Neuronal stem cell (in vitro differentiated cells): ENCODE data around the gene GPR75.

Experiments
- DNase-seq: peaks from one replicate; pipeline ENCODE4 v3.0.0-alpha.2; 2013; ENCODE audit warnings: low spot score
- H2AFZ ChIP-seq: one replicate; pipeline ENCODE4 v1.6.1; 2013; ENCODE audit warnings: mild to moderate bottlenecking, low read length, inconsistent platforms
- H2AK5ac ChIP-seq: 2 replicates; pipeline ENCODE4 v1.6.1; 2013; ENCODE audit warnings: low read depth, mild to moderate bottlenecking, inconsistent platforms, low read length, moderate library complexity, mixed read lengths
- H2BK120ac ChIP-seq: 2 replicates; pipeline ENCODE4 v1.6.1; 2013; ENCODE audit warnings: low read depth, mild to moderate bottlenecking, inconsistent platforms, low read length, moderate library complexity, mixed read lengths
- H2BK12ac ChIP-seq: one replicate; pipeline ENCODE4 v1.6.1; 2013; ENCODE audit warnings: low read length, inconsistent platforms
- H2BK15ac ChIP-seq: 2 replicates; pipeline ENCODE4 v1.6.1; 2013; ENCODE audit warnings: mild to moderate bottlenecking, low read length, inconsistent platforms, mixed read lengths
- H2BK5ac ChIP-seq: one replicate; pipeline ENCODE4 v1.6.1; 2013; ENCODE audit warnings: inconsistent platforms, mild to moderate bottlenecking, low read length, moderate library complexity
- H3K14ac ChIP-seq: one replicate; pipeline ENCODE4 v1.6.1; 2013; ENCODE audit warnings: low read length, inconsistent platforms
- H3K18ac ChIP-seq: 2 replicates; pipeline ENCODE4 v1.6.1; 2013; ENCODE audit warnings: low read length, inconsistent platforms
- H3K23ac ChIP-seq: 2 replicates; pipeline ENCODE4 v1.6.1; 2013; ENCODE audit warnings: low read depth, mild to moderate bottlenecking, mixed read lengths, low read length, inconsistent platforms; ENCODE audit not compliant: poor library complexity
- H3K27ac ChIP-seq: replicated peaks from 3 replicates; pipeline ENCODE4 v1.5.1; 2013; ENCODE audit warnings: low read length, inconsistent platforms
- H3K27me3 ChIP-seq, 3 experiments: 2 replicates each; pipeline ENCODE4 v1.6.1; 2013; ENCODE audit warnings: low read length in 3 of 3, mild to moderate bottlenecking in 2 of 3, inconsistent platforms in 1 of 3, low read depth in 1 of 3, mixed read lengths in 1 of 3, moderate library complexity in 1 of 3; ENCODE audit not compliant: control insufficient read depth in 3 of 3, insufficient read depth in 3 of 3
- H3K36me3 ChIP-seq, 2 donors: replicated peaks in 1 of 2; 2 replicates each; pipeline ENCODE4 v1.6.1; 2013; ENCODE audit warnings: low read length in 2 of 2; ENCODE audit not compliant: control insufficient read depth in 2 of 2, insufficient read depth in 2 of 2
- H3K4ac ChIP-seq: 2 replicates; pipeline ENCODE4 v1.6.1; 2013; ENCODE audit warnings: inconsistent platforms, mild to moderate bottlenecking, low read length, moderate library complexity
- H3K4me1 ChIP-seq, 2 donors: 1 replicate in 1 of 2; 2 replicates in 1 of 2; pipeline ENCODE4 v1.6.1; 2013; ENCODE audit warnings: low read length in 2 of 2, low read depth in 1 of 2; ENCODE audit not compliant: control insufficient read depth in 2 of 2, insufficient read depth in 1 of 2
- H3K4me2 ChIP-seq: one replicate; pipeline ENCODE4 v1.6.1; 2013; ENCODE audit warnings: mild to moderate bottlenecking, low read length, inconsistent platforms; ENCODE audit not compliant: insufficient read depth, poor library complexity, severe bottlenecking
- H3K4me3 ChIP-seq, 2 donors: 2 replicates each; pipeline ENCODE4 v1.5.1; 2013; ENCODE audit warnings: low read length in 2 of 2, mild to moderate bottlenecking in 2 of 2, inconsistent platforms in 1 of 2, moderate library complexity in 1 of 2
- H3K79me1 ChIP-seq: one replicate; pipeline ENCODE4 v1.6.1; 2013; ENCODE audit warnings: low read depth, mild to moderate bottlenecking, inconsistent platforms, low read length, moderate library complexity
- H3K9ac ChIP-seq: one replicate; pipeline ENCODE4 v1.6.1; 2013; ENCODE audit warnings: mild to moderate bottlenecking, low read depth, low read length, inconsistent platforms; ENCODE audit not compliant: poor library complexity
- H3K9me3 ChIP-seq, 2 donors: replicated peaks in 1 of 2; 2 replicates each; pipeline versions ENCODE3 to v1.6.1; 2013; ENCODE audit warnings: low read length in 2 of 2, mild to moderate bottlenecking in 2 of 2, inconsistent platforms in 1 of 2, low read depth in 1 of 2, mixed read lengths in 1 of 2, moderate library complexity in 1 of 2; ENCODE audit not compliant: control insufficient read depth in 2 of 2, insufficient read depth in 1 of 2
- H4K8ac ChIP-seq: one replicate; pipeline ENCODE4 v1.6.1; 2013; ENCODE audit warnings: low read depth, mild to moderate bottlenecking, inconsistent platforms, low read length, moderate library complexity
- H4K91ac ChIP-seq: one replicate; pipeline ENCODE4 v1.6.1; 2013; ENCODE audit warnings: low read length, low read depth, mild to moderate bottlenecking, inconsistent platforms; ENCODE audit not compliant: poor library complexity
- WGBS, 2 donors: extraction: QIAGEN DNeasy Blood & Tissue Kit; methylation state at CpG; one replicate each; pipeline ENCODE4 v1.1.7; 2013; ENCODE audit warnings: missing lambda C conversion rate in 2 of 2, mixed read lengths in 1 of 2; ENCODE audit not compliant: insufficient read length in 2 of 2, insufficient replicate concordance in 1 of 2; ENCODE audit errors: extremely low coverage in 2 of 2; 5-methylcytosine and 5-hydroxymethylcytosine counted together

The GPR75 gene

DNA sequence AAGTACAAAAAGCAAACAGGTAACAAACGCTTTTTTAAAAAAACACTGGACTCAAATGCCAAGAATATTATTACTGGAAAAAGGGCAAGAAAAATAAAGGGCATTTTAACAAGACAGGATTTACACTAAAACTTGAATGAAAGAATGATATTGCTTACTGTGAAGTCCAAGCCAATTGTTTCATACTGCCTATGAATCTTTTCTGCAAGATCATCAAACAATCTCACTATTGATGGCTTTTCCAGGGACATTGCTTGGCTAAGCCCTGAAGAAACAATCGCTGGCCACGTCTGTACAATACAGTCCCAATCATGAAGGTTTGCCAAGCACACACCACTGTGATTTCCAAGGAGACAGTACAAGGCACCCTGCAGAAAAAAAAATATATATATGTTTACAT, 41.4 kb upstream of the GPR75 start:
- DNase-seq: no peak
- Histone ChIP-seq H2AFZ (no peak overlapping the region), H3K9me3 (no peaks in the 10 kb centered on the region), H4K8ac (no peak overlapping the region), H4K91ac (no peak overlapping the region), H3K4me2 (no peak overlapping the region), H3K27ac (no peak overlapping the region), H2BK120ac (no peak overlapping the region), H3K14ac (no peak overlapping the region), H3K9ac (no peak overlapping the region), H3K79me1 (no peaks in the 10 kb centered on the region), H2AK5ac (no peak overlapping the region), H3K27me3 (no peaks in the 10 kb centered on the region), H3K4me3 (no peak overlapping the region), H3K36me3 (peaks cover 22 to 98% of the 10 kb centered on the region in 2 donors), H3K18ac (no peak overlapping the region), H2BK15ac (no peak overlapping the region), H3K23ac (no peak overlapping the region), H2BK5ac (no peak overlapping the region), H3K4ac (no peak overlapping the region), H2BK12ac (no peak overlapping the region), H3K4me1 (no peaks in the 10 kb centered on the region)
- no CpG with 5 or more reads among the region's 3 CpGs for WGBS, 2 donors

DNA sequence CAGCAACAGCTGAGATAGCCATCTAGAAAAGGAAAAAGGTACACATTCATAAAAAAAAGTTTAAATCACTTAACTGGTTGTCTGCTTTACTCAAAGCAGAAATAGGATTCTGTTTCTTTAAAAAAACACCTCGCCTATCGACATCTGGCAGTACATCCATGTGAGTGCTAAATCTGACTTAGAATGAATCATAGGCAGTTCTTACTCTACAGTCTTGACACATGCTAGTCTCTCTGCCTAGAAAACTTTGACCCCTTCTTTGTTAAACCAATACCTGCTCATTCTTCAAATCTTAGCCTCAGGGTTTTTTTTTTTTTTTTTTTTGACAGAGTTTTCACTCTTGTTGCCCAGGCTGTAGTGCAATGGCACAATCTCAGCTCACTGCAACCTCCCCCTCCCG, 37.1 kb upstream of the GPR75 start:
- H3K14ac ChIP-seq: no peak overlapping the region
- no peaks in the 10 kb centered on the region for H3K27me3 ChIP-seq

DNA sequence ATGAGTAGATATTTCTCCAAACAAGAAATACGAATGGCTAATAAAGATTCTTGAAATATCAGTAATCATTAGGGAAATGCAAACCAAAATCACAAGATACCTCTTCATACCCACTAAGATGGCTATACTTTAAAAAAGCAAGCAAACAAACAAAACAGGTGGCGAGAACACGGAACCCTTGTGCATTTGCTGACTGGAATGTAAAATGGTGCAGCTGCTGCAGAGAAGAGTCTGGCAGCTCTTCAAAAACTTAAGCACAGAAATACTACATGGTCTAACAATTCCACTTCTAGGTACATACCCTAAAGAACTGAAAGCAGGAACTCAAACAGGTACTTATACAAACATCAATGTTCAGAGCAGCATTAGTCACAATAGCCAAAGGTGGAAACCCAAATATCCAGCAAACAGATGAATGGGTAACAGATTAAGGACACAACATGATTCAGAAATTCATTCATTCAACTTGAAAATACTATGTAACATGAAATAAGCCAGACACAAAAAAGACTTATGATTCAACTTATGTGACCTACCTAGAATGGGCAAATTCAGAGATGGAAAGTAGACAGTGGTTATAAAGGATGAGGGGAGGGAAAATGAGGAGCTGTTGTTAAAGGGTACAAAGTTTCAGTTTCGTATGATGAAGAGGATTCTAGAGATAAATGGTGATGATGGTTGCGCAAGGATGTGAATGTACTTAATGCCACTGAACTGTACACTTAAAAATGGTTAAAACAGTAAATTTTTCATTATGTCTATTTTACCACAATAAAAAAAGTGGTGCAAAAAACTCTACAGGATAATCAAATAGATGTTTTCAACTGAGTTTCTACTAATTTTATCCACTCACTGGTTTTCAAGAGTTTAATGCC, 26.9 kb upstream of the GPR75 start:
- DNase-seq: no peak
- Histone ChIP-seq H3K27me3 (no peaks in the 10 kb centered on the region), H4K8ac (no peak overlapping the region), H3K4me3 (no peak overlapping the region), H3K36me3 (peaks cover 22 to 98% of the 10 kb centered on the region in 2 donors), H2BK120ac (no peak overlapping the region), H2AFZ (no peak overlapping the region), H3K79me1 (no peaks in the 10 kb centered on the region), H3K4ac (no peak overlapping the region), H2BK5ac (no peak overlapping the region), H2BK12ac (no peak overlapping the region), H3K4me1 (no peaks in the 10 kb centered on the region), H3K4me2 (no peak overlapping the region), H3K18ac (no peak overlapping the region), H3K23ac (no peak overlapping the region), H2AK5ac (no peak overlapping the region), H3K9ac (no peak overlapping the region), H3K27ac (no peak overlapping the region), H2BK15ac (no peak overlapping the region), H4K91ac (no peak overlapping the region), H3K9me3 (no peaks in the 10 kb centered on the region), H3K14ac (no peak overlapping the region)
- WGBS, 2 donors: no CpG with 5 or more reads among the region's 5 CpGs

More for the DNA sequence above, 37.1 kb upstream of the GPR75 start:
- no peak overlapping the region for H2BK5ac ChIP-seq
- H2BK15ac ChIP-seq: no peak overlapping the region
- H3K9me3 ChIP-seq: no peaks in the 10 kb centered on the region
- no peak overlapping the region for H3K18ac ChIP-seq
- no peak overlapping the region for H2BK12ac ChIP-seq
- H3K79me1 ChIP-seq: no peaks in the 10 kb centered on the region
- no peak overlapping the region for H3K4me2 ChIP-seq
- no peak overlapping the region for H4K91ac ChIP-seq
- no peak overlapping the region for H3K4ac ChIP-seq
- no peak overlapping the region for H3K9ac ChIP-seq
- DNase-seq: no peak
- WGBS, 2 donors: no CpG with 5 or more reads among the region's 3 CpGs
- no peak overlapping the region for H2AFZ ChIP-seq
- no peak overlapping the region for H2AK5ac ChIP-seq
- no peak overlapping the region for H3K27ac ChIP-seq
- no peak overlapping the region for H3K4me3 ChIP-seq
- no peak overlapping the region for H2BK120ac ChIP-seq
- H3K23ac ChIP-seq: no peak overlapping the region
- H3K36me3 ChIP-seq: peaks cover 15 to 98% of the 10 kb centered on the region in 2 donors
- H3K4me1 ChIP-seq: no peaks in the 10 kb centered on the region
- no peak overlapping the region for H4K8ac ChIP-seq

DNA sequence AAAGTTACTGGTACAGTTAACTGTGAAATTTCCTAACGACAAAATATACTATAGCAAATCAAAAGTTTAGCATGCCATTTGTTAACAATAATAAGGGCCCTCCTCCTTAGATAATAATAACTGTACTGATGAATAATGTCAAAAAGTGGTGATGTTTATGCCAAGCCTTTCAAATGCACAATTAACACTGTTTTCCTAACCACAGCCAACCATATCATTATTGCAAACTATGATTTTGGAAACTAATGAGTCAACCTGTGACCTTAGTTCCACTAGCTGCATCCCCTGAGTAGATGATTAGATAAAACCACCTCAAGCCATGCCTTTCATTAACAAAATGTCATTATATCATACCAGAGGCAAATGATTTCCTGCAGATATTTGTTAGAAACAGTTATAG, 25.1 kb upstream of the GPR75 start:
- Histone ChIP-seq H3K18ac (no peak overlapping the region), H2AFZ (no peak overlapping the region), H2BK120ac (no peak overlapping the region), H3K4me3 (no peak overlapping the region), H3K9me3 (no peaks in the 10 kb centered on the region), H2AK5ac (no peak overlapping the region), H3K23ac (no peak overlapping the region), H3K4me1 (no peaks in the 10 kb centered on the region), H3K27ac (no peak overlapping the region), H2BK12ac (no peak overlapping the region), H3K27me3 (no peaks in the 10 kb centered on the region), H3K4me2 (no peak overlapping the region), H3K79me1 (no peaks in the 10 kb centered on the region), H4K8ac (no peak overlapping the region), H3K14ac (no peak overlapping the region), H4K91ac (no peak overlapping the region), H2BK15ac (no peak overlapping the region), H3K36me3 (peaks cover 14 to 98% of the 10 kb centered on the region in 2 donors), H3K4ac (no peak overlapping the region), H3K9ac (no peak overlapping the region), H2BK5ac (no peak overlapping the region)
- WGBS, 2 donors: no CpG with 5 or more reads among the region's 1 CpG
- DNase-seq: no peak
